Esophagus squamous epithelium (tissue), 5 donors: ENCODE data around the gene PARPBP. TPM values are rescaled to one million over a fixed set of nuclear protein-coding genes. Genes with fewer than 3 reads are reported as not detected.

Experiments used
- DNase-seq: peaks from one replicate; lab custom pipeline; 2025; lab: John Stamatoyannopoulos, UW
- H3K27ac ChIP-seq, 4 donors: fragments of 200-600 bp; sonication (generic); one replicate each; pipeline ENCODE4 v1.5.1; 2016 to 2019; ENCODE audit warnings: mild to moderate bottlenecking in 1 of 4
- H3K27me3 ChIP-seq, 4 donors: fragments of 200-600 bp; sonication (generic); 1 replicate in 3 of 4; 2 replicates in 1 of 4; pipeline versions ENCODE4 v1.5.1 to v1.6.0; 2017 to 2021; ENCODE audit warnings: antibody characterized with exemption in 1 of 4
- H3K36me3 ChIP-seq, 3 donors: fragments of 200-600 bp; sonication (generic); one replicate each; pipeline ENCODE4 v1.5.1; 2016 to 2019
- H3K4me1 ChIP-seq, 3 donors: fragments of 200-600 bp; sonication (generic); one replicate each; pipeline ENCODE4 v1.5.1; 2017 to 2019
- H3K4me3 ChIP-seq, 4 donors: fragments of 200-600 bp; sonication (generic); 1 replicate in 3 of 4; 2 replicates in 1 of 4; pipeline ENCODE4 v1.5.1; 2016 to 2019; ENCODE audit warnings: mild to moderate bottlenecking in 2 of 4, moderate library complexity in 1 of 4
- H3K9me3 ChIP-seq, 3 donors: fragments of 200-600 bp; sonication (generic); one replicate each; pipeline ENCODE4 v1.5.1; 2016 to 2019
- POLR2A ChIP-seq, 4 donors: fragments of 450-650 bp; IDR thresholded peaks; one replicate each; pipeline ENCODE4 v1.6.1; 2017; ENCODE audit warnings: antibody characterized with exemption in 4 of 4, mild to moderate bottlenecking in 4 of 4, moderate library complexity in 3 of 4
- WGBS, 2 donors: methylation state at CpG; one replicate each; pipeline ENCODE4 v1.1.5; 2018; 5-methylcytosine and 5-hydroxymethylcytosine counted together
- intact Hi-C: fragments of 100-400 bp; cut with DNase I; formaldehyde crosslinking; loops from one replicate; pipeline ENCODE4 v1.15.0; 2022
- total RNA-seq, 4 donors: library from RNA; depleted of rRNA; stranded (reverse); fragments of >200 nt; gene quantifications; one replicate each; pipeline ENCODE4 v1.1.0, GENCODE V29; 2016
- TF ChIP-seq, protein P1 (sequence below), 6 experiments: fragments of 450-650 bp in 4 of 6; fragments of 200-600 bp in 2 of 6; sonication (generic) in 2 of 6; IDR thresholded peaks; one replicate each; pipeline ENCODE4 v1.5.1; 2016 to 2019; ENCODE audit warnings: antibody characterized with exemption in 6 of 6, mild to moderate bottlenecking in 4 of 6, moderate library complexity in 4 of 6
- donor health status: DM: yes; HTN: yes; CAD: no.

PARPBP gene
- total RNA-seq, 4 donors from 2014 or later: 6.1 to 13.3 (median 8.7) TPM

DNA sequence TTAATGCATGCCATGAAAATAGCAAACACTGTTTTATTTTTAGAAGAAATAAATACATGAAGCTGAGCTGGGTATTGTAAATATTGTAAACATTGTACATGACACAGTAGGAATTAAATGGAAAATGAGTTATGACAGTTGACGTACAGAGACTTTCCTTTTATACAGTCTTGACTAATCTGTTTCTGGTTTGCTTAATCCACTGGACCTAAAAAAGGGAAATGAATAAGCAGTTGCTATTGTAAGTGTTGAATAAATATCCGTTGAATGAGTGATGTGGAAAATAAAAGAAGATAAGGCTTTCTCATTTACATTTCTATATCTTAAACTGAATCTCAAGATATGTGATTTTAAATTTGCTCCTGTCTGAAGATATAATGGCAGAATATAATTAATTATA, 62.7 kb downstream of the PARPBP start:
- Histone ChIP-seq H3K27me3 (no peaks in the 10 kb centered on the region), H3K4me1 (no peaks in the 10 kb centered on the region), H3K27ac (no peak overlapping the region), H3K4me3 (no peak overlapping the region), H3K9me3 (no peaks in the 10 kb centered on the region), H3K36me3 (no peaks in the 10 kb centered on the region)
- DNase-seq: no peak
- TF ChIP-seq POLR2A (IDR thresholded peaks at IDR 0.05): no peak
- TF ChIP-seq, protein P1, sequence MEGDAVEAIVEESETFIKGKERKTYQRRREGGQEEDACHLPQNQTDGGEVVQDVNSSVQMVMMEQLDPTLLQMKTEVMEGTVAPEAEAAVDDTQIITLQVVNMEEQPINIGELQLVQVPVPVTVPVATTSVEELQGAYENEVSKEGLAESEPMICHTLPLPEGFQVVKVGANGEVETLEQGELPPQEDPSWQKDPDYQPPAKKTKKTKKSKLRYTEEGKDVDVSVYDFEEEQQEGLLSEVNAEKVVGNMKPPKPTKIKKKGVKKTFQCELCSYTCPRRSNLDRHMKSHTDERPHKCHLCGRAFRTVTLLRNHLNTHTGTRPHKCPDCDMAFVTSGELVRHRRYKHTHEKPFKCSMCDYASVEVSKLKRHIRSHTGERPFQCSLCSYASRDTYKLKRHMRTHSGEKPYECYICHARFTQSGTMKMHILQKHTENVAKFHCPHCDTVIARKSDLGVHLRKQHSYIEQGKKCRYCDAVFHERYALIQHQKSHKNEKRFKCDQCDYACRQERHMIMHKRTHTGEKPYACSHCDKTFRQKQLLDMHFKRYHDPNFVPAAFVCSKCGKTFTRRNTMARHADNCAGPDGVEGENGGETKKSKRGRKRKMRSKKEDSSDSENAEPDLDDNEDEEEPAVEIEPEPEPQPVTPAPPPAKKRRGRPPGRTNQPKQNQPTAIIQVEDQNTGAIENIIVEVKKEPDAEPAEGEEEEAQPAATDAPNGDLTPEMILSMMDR (IDR thresholded peaks at IDR 0.05): no peak
- intact Hi-C loops: no loop called here
- 25 to 32% methylated on average over 2 of the region's 2 CpGs for WGBS, 2 donors

DNA sequence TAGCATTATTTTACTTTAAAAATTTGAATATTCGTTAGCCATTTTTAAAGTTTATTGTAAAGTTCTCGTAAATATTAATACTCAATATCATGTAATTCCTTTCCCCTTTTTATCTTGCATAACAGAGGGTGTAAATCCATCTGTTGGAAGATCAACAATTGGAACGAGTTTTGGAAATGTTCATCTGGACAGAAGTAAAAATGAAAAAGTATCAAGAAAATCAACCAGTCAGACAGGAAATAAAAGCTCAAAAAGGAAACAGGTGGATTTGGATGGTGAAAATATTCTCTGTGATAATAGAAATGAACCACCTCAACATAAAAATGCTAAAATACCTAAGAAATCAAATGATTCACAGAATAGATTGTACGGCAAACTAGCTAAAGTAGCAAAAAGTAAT, 75.8 kb downstream of the PARPBP start:
- no peaks in the 10 kb centered on the region for H3K4me1 ChIP-seq
- no peaks in the 10 kb centered on the region for H3K36me3 ChIP-seq
- H3K9me3 ChIP-seq: no peaks in the 10 kb centered on the region
- intact Hi-C loops: no loop called here
- H3K27ac ChIP-seq: no peak overlapping the region
- TF ChIP-seq, protein P1 (IDR thresholded peaks at IDR 0.05): no peak
- TF ChIP-seq POLR2A (IDR thresholded peaks at IDR 0.05): no peak
- H3K4me3 ChIP-seq: no peak overlapping the region
- no peak for DNase-seq
- H3K27me3 ChIP-seq: no peaks in the 10 kb centered on the region
- 76 to 85% methylated on average over 4 of the region's 4 CpGs for WGBS, 2 donors

DNA sequence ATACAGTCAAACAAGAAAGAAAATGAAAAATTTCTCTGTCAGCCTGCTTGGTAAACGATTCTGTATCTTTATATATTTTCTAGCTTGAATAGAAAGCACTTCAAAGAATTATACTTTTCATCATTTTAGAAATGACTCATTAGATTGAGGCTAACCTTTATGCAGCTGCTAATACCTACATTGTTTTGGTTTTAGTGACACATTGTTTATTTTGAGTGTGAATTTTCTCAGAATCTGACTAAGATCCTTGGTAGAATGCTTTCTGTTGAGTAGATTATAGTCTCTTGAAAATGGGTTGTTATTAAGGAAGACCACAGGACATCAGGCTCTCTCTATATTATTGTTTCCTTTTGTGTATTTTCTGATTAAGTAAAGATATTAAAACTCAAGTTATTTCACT, 77.8 kb downstream of the PARPBP start, which contains the start of gene PMCH:
TSS of gene PMCH (minus strand) at position 45 of the 400 bp plus-strand sequence. CDS start 63 bp downstream, outside the sequence.
- DNase-seq: no peak
- intact Hi-C loops: no loop called here
- 11 to 13% methylated on average over 1 of the region's 1 CpG for WGBS, 2 donors

DNA sequence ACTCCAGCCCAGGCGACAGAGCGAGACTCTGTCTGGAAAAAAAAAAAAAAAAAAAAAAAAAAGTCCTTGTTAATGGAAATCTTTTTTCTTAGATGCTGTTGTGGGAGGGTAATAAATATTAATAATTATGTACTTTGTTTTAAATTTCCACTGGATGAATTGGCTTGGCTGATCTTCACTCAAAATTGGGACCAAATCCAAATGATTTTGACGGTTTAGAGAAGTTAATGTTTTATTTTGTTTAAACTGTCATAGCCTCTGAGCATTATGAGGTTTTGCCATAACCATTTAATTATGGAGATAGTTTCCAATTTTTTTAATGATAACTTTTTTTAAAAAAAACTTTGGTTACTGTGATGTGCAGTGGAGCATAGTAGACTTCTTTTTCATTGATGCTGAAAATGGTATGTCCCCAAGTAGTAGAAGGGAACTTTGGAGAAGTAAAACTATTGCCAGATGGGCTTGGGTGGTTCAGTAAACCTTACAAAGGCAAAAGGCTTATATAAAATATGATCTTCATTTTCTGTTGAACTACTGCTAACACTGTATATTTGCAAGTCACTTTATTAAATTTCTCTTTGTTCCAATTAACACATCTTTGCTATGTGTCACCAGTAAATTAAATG, 81.6 kb downstream of the PARPBP start:
- TF ChIP-seq, protein P1 (IDR thresholded peaks at IDR 0.05): no peak
- no peak for TF ChIP-seq POLR2A (IDR thresholded peaks at IDR 0.05)
- DNase-seq: no peak

More for the DNA sequence above, 77.8 kb downstream of the PARPBP start, which contains the start of gene PMCH:
- H3K36me3 ChIP-seq: no peaks in the 10 kb centered on the region
- TF ChIP-seq POLR2A (IDR thresholded peaks at IDR 0.05): no peak
- TF ChIP-seq, protein P1 (IDR thresholded peaks at IDR 0.05): no peak
- no peaks in the 10 kb centered on the region for H3K4me1 ChIP-seq
- H3K27me3 ChIP-seq: no peaks in the 10 kb centered on the region
- no peaks in the 10 kb centered on the region for H3K9me3 ChIP-seq
- no peak within 1 kb of the TSS for H3K4me3 ChIP-seq
- no peak within 1 kb of the TSS for H3K27ac ChIP-seq

DNA sequence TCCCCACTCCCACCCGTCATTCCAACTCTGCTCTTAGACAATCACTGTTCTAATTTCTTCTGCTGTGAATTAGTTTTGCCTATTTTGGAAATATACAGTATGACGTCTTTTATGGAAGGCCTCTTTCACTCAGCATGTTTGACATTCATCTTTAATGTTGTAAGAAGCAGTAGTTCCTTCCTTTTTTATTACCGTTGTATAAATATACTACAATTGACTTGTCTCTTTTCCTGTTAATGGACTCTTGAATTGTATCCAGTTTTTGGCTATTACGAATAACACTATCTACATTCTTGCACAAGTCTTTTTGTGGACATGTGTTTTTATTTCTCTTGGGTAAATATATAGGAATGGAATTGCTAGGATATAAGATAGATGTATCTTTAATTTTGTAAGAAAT, 82.6 kb downstream of the PARPBP start:
- no peaks in the 10 kb centered on the region for H3K36me3 ChIP-seq
- TF ChIP-seq, protein P1 (IDR thresholded peaks at IDR 0.05): no peak
- no peak for TF ChIP-seq POLR2A (IDR thresholded peaks at IDR 0.05)
- H3K27ac ChIP-seq: no peak overlapping the region
- H3K27me3 ChIP-seq: no peaks in the 10 kb centered on the region
- intact Hi-C loops: no loop called here
- no peaks in the 10 kb centered on the region for H3K4me1 ChIP-seq
- H3K4me3 ChIP-seq: no peak overlapping the region
- no peak for DNase-seq
- WGBS, 2 donors: 81 to 84% methylated on average over 4 of the region's 4 CpGs
- H3K9me3 ChIP-seq: no peaks in the 10 kb centered on the region

More for the DNA sequence above, 81.6 kb downstream of the PARPBP start:
- no peak overlapping the region for H3K27ac ChIP-seq
- no peak overlapping the region for H3K4me3 ChIP-seq
- H3K36me3 ChIP-seq: no peaks in the 10 kb centered on the region
- no peaks in the 10 kb centered on the region for H3K9me3 ChIP-seq
- H3K4me1 ChIP-seq: no peaks in the 10 kb centered on the region
- intact Hi-C loops: no loop called here
- WGBS, 2 donors: 70 to 72% methylated on average over 3 of the region's 3 CpGs
- H3K27me3 ChIP-seq: no peaks in the 10 kb centered on the region
